ENCODE data around the gene TBC1D3B.
"Not testable (repeated sequence)": the region's sequence is repeated elsewhere in the genome, so short reads cannot be mapped to it uniquely, and the experiment has no call there.

Gene TBC1D3B

GRCh38 chr17:36127199-36127893 lies 49.1 kb downstream of the TBC1D3B start:
- DNase-seq, result no peak

DNA sequence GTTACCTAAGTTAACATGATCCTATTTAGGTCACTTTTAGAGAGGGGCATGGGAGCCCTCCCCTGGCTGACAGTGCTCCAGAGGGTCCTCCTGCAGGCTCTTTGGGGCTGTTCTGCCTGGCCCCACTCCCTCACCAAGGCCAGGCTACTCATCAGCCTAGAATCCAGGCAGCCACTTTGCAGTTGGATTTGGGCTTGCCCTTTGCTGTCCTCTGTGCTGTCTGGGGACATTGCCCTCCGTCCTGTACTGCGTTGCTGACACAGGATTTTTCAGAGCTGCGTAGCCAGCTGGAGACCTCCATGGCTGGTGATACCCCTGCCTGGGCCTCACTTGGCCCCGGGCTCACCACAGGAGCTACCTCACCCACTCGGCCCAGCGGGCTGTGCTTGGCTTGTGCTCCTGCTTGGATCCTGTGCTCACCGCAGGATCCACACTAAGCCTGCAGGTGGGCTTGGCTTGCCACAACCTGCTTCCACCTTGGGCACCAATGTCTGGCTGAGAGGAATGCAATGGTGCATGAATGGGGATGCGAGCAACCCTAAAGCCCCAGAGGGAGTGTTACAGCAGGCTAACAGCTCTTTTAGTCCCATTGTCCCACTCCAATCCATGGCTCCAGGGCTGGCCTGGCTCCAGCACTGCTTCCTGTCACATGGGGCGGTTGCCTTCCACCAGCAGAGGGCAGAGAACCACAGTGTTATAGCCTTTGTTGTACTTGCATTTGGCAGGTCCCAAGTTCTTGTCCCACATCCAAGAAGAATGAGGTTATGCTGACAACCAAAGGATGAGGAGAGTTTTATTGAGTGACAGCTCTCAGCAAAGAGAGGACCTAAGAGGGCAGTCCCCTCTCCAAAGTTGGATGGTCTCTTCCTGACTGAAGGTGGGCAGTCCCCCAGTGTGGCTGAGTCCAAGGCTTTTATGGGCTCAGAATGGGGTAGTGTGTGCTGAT lies 51.3 kb downstream of the TBC1D3B start:
- no peak for DNase-seq

GRCh38 chr17:36123431-36123830 lies 53.0 kb downstream of the TBC1D3B start:
- DNase-seq, result no peak

- not testable (repeated sequence) for DNase-seq
These were observed 55.3 kb downstream of the TBC1D3B start for GRCh38 chr17:36121099-36121498.

DNA sequence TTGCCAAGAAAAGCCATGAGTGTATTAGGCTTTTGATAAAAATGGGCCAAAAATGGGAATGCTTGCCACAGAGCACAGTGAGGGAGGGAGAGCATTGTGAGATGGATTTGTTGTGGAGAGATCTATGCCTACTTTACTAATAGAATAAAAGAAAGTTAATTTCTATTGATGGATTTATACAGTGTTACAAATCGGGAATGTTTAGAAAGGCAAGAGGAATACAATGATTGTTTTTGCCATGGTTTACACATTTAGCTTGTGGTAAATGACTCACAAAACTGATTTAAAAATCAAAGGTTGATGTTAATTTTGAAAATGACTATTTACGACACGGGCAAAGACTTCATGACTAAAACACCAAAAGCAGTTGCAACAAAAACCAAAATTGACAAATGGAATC lies 56.2 kb downstream of the TBC1D3B start:
- DNase-seq, result no peak

- DNase-seq, result no peak
These were observed 57.7 kb downstream of the TBC1D3B start for GRCh38 chr17:36118477-36119353.

- DNase-seq, result no peak
These were observed 58.7 kb downstream of the TBC1D3B start for GRCh38 chr17:36117505-36118382.
